Gastrocnemius medialis (tissue), 4 donors: ENCODE measurements around the gene NUDT13.

ENCODE experiments used
- POLR2A ChIP-seq, 2 donors: fragments of 450-650 bp; IDR thresholded peaks; one replicate each; pipeline ENCODE4 v1.6.1; 2017; ENCODE audit warnings: antibody characterized with exemption in 2 of 2, mild to moderate bottlenecking in 2 of 2, moderate library complexity in 2 of 2
- TF ChIP-seq, protein P1 (sequence below), 5 experiments: fragments of 450-650 bp in 3 of 5; fragments of 200-600 bp in 2 of 5; sonication (generic) in 2 of 5; IDR thresholded peaks in 4 of 5; conservative IDR thresholded peaks in 1 of 5; 1 replicate in 4 of 5; 2 replicates in 1 of 5; pipeline ENCODE4 v1.5.1; 2016 to 2019; ENCODE audit warnings: antibody characterized with exemption in 5 of 5, mild to moderate bottlenecking in 3 of 5, moderate library complexity in 3 of 5

DNA sequence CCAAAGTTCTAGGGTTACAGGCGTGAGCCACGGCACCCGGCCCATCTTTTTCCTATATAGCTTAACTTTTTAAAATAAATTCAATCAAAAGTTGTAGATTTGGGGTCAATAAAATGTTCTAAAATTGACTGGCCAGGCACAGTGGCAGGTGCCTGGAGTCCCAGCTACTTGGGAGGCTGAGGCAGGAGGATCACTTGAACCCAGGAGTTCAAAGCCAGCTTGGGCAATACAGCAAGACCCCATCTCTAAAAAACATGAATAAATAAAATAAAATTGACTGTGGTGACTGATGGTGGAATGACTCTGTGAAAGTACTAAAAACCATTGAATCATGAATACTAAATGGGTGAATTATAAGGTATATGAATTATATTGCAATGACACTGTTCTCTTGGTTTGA lies 34.4 kb upstream of the NUDT13 start:
- TF ChIP-seq, protein P1, sequence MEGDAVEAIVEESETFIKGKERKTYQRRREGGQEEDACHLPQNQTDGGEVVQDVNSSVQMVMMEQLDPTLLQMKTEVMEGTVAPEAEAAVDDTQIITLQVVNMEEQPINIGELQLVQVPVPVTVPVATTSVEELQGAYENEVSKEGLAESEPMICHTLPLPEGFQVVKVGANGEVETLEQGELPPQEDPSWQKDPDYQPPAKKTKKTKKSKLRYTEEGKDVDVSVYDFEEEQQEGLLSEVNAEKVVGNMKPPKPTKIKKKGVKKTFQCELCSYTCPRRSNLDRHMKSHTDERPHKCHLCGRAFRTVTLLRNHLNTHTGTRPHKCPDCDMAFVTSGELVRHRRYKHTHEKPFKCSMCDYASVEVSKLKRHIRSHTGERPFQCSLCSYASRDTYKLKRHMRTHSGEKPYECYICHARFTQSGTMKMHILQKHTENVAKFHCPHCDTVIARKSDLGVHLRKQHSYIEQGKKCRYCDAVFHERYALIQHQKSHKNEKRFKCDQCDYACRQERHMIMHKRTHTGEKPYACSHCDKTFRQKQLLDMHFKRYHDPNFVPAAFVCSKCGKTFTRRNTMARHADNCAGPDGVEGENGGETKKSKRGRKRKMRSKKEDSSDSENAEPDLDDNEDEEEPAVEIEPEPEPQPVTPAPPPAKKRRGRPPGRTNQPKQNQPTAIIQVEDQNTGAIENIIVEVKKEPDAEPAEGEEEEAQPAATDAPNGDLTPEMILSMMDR (IDR thresholded peaks at IDR 0.05 in 4 of 5, conservative IDR thresholded peaks at IDR 0.05 in 1 of 5) = no peak
- no peak for TF ChIP-seq POLR2A (IDR thresholded peaks at IDR 0.05)
